SK-N-SH (cell line): ENCODE measurements around the gene UBXN1. TPM values are rescaled to one million over a fixed set of nuclear protein-coding genes. Genes with fewer than 3 reads are reported as not detected.
A peak's percentile ranks its signal among the peaks of the same experiment; 100 is the strongest.

ENCODE experiments used
- CTCF ChIA-PET: fragments of 300-600, 350-600 bp; formaldehyde crosslinking; extraction: SDS; loops from one replicate; lab custom pipeline; 2021; lab: Yijun Ruan, JAX
- POLR2A ChIA-PET: fragments of 350-600 bp; sonication (Branson Sonifier 250); formaldehyde crosslinking; extraction: SDS; loops from one replicate; lab custom pipeline; 2020; ENCODE audit warnings: antibody characterized with exemption, inconsistent platforms; lab: Yijun Ruan, JAX
- DNase-seq: peaks from one replicate; pipeline ENCODE4 v3.0.0; 2012
- H2AFZ ChIP-seq: fragments of 200-600 bp; sonication (generic); 2 replicates; pipeline ENCODE4 v1.8.1; 2016; ENCODE audit warnings: antibody characterized with exemption, mild to moderate bottlenecking, low read depth
- H3F3A ChIP-seq: fragments of 200-600 bp; sonication (generic); replicated peaks from 2 replicates; pipeline ENCODE3; 2016; ENCODE audit warnings: antibody characterized with exemption, mild to moderate bottlenecking; ENCODE audit not compliant: insufficient read depth
- H3K27ac ChIP-seq, 2 experiments: fragments of 200-500 bp in 1 of 2; fragments of 200-600 bp in 1 of 2; sonication (Bioruptor generic) in 1 of 2; sonication (generic), shearing (Covaris generic) in 1 of 2; 2 replicates each; pipeline versions ENCODE4 v1.5.1 to v1.6.1; 2014 to 2016; ENCODE audit warnings: low read depth in 2 of 2, inconsistent platforms in 1 of 2, low read length in 1 of 2, mild to moderate bottlenecking in 1 of 2, mixed read lengths in 1 of 2
- H3K27me3 ChIP-seq: fragments of 200-600 bp; sonication (generic), shearing (Covaris generic); 2 replicates; pipeline ENCODE4 v1.6.1; 2016; ENCODE audit warnings: mixed run types; ENCODE audit not compliant: insufficient read depth
- H3K36me3 ChIP-seq, 2 experiments: fragments of 200-500 bp in 1 of 2; fragments of 200-600 bp in 1 of 2; sonication (Bioruptor generic) in 1 of 2; sonication (generic) in 1 of 2; replicated peaks in 1 of 2; 2 replicates each; pipeline versions ENCODE3 to v1.5.1; 2014 to 2016; ENCODE audit warnings: low read length in 1 of 2, mild to moderate bottlenecking in 1 of 2; ENCODE audit not compliant: insufficient read depth in 2 of 2, control insufficient read depth in 1 of 2
- H3K4me1 ChIP-seq, 2 experiments: fragments of 200-500 bp in 1 of 2; fragments of 200-600 bp in 1 of 2; sonication (Bioruptor generic) in 1 of 2; sonication (generic), shearing (Covaris generic) in 1 of 2; 2 replicates each; pipeline versions ENCODE4 v1.5.1 to v1.6.1; 2014 to 2016; ENCODE audit warnings: low read depth in 1 of 2, low read length in 1 of 2, mixed run types in 1 of 2; ENCODE audit not compliant: insufficient read depth in 2 of 2, control insufficient read depth in 1 of 2
- H3K4me2 ChIP-seq: fragments of 200-600 bp; sonication (generic), shearing (Covaris generic); 2 replicates; pipeline ENCODE4 v1.6.1; 2017; ENCODE audit warnings: mixed run types
- H3K4me3 ChIP-seq, 2 experiments: fragments of 200-500 bp in 1 of 2; fragments of 200-600 bp in 1 of 2; sonication (Bioruptor generic) in 1 of 2; sonication (generic), shearing (Covaris generic) in 1 of 2; 2 replicates each; pipeline versions ENCODE4 v1.5.1 to v1.8.1; 2014 to 2016; ENCODE audit warnings: low read depth in 2 of 2, inconsistent platforms in 1 of 2, low read length in 1 of 2, mild to moderate bottlenecking in 1 of 2, mixed read lengths in 1 of 2, moderate library complexity in 1 of 2
- H3K79me2 ChIP-seq: fragments of 200-600 bp; sonication (generic); 2 replicates; pipeline ENCODE4 v1.8.1; 2017; ENCODE audit warnings: mild to moderate bottlenecking; ENCODE audit not compliant: insufficient read depth
- H3K9ac ChIP-seq: fragments of 200-600 bp; sonication (generic); 2 replicates; pipeline ENCODE4 v1.6.1; 2017; ENCODE audit warnings: mixed run types
- H3K9me2 ChIP-seq: fragments of 200-600 bp; sonication (generic); 2 replicates; pipeline ENCODE4 v1.6.1; 2017; ENCODE audit warnings: mixed run types
- H3K9me3 ChIP-seq: fragments of 200-600 bp; sonication (generic); 2 replicates; pipeline ENCODE4 v1.6.1; 2017; ENCODE audit warnings: mixed run types, mild to moderate bottlenecking, moderate library complexity
- H4K20me1 ChIP-seq: fragments of 200-600 bp; sonication (generic); 2 replicates; pipeline ENCODE4 v1.6.1; 2017; ENCODE audit warnings: mild to moderate bottlenecking, mixed run types; ENCODE audit not compliant: insufficient read depth
- ELF1 ChIP-seq: IDR thresholded peaks from 2 replicates; pipeline ENCODE4 v1.4.0; 2012
- EZH2phosphoT487 ChIP-seq: fragments of 200-600 bp; sonication (generic); IDR thresholded peaks from 2 replicates; pipeline ENCODE4 v1.6.1; 2017; ENCODE audit warnings: low read depth, mixed run types, mild to moderate bottlenecking, antibody characterized with exemption, moderate library complexity, borderline replicate concordance
- JUND ChIP-seq: IDR thresholded peaks from 2 replicates; pipeline ENCODE4 v1.4.0; 2012
- MEF2A ChIP-seq: IDR thresholded peaks from 2 replicates; pipeline ENCODE4 v1.4.0; 2012; ENCODE audit warnings: low read depth, borderline replicate concordance
- NFIC ChIP-seq: IDR thresholded peaks from 2 replicates; pipeline ENCODE4 v1.4.0; 2012; ENCODE audit warnings: borderline replicate concordance
- NRF1 ChIP-seq: IDR thresholded peaks from 2 replicates; pipeline ENCODE4 v1.6.1; 2012; ENCODE audit warnings: low read depth, mild to moderate bottlenecking, low read length
- POLR2AphosphoS5 ChIP-seq: IDR thresholded peaks from 2 replicates; pipeline ENCODE4 v1.6.1; 2012; ENCODE audit warnings: low read depth, low read length
- RXRA ChIP-seq: IDR thresholded peaks from 2 replicates; pipeline ENCODE4 v1.4.0; 2012; ENCODE audit warnings: low read depth, mild to moderate bottlenecking, borderline replicate concordance
- SIN3A ChIP-seq: IDR thresholded peaks from 2 replicates; pipeline ENCODE4 v1.6.1; 2012; ENCODE audit warnings: low read depth, mild to moderate bottlenecking, low read length, moderate library complexity, borderline replicate concordance
- TAF1 ChIP-seq: IDR thresholded peaks from 2 replicates; pipeline ENCODE4 v1.6.1; 2012; ENCODE audit warnings: low read depth, mild to moderate bottlenecking, low read length, moderate library complexity, borderline replicate concordance
- whole genome bisulfite sequencing: methylation state at CpG from one replicate; pipeline ENCODE4 v1.1.6; 2017; ENCODE audit warnings: low lambda C conversion rate; 5-methylcytosine and 5-hydroxymethylcytosine counted together
- polyA plus RNA-seq, 3 experiments: library from polyadenylated mRNA; depleted of rRNA; stranded (reverse); fragments of >200 nt; gene quantifications; 2 replicates each; pipeline ENCODE4 v1.2.3, GENCODE V29; 2012
- TF ChIP-seq, protein P1 (sequence below): IDR thresholded peaks from 2 replicates; pipeline ENCODE4; 2012
- TF ChIP-seq, protein P2 (sequence below): fragments of 200-600 bp; sonication (generic); IDR thresholded peaks from 2 replicates; pipeline ENCODE4 v1.6.1; 2017; ENCODE audit warnings: antibody characterized with exemption, mild to moderate bottlenecking, moderate library complexity
- TF ChIP-seq, protein P3 (sequence below): IDR thresholded peaks from 2 replicates; pipeline ENCODE4 v1.4.0; 2012; ENCODE audit warnings: low read depth
- TF ChIP-seq, protein P4 (sequence below): fragments of 150-350 bp; IDR thresholded peaks from 2 replicates; pipeline ENCODE4 v1.6.1; 2016; ENCODE audit warnings: mild to moderate bottlenecking, low read depth, low read length

Gene UBXN1
- polyA plus RNA-seq, 1 of the 3 experiments (the other 2 are of a cell fraction), result 256 TPM

DNA sequence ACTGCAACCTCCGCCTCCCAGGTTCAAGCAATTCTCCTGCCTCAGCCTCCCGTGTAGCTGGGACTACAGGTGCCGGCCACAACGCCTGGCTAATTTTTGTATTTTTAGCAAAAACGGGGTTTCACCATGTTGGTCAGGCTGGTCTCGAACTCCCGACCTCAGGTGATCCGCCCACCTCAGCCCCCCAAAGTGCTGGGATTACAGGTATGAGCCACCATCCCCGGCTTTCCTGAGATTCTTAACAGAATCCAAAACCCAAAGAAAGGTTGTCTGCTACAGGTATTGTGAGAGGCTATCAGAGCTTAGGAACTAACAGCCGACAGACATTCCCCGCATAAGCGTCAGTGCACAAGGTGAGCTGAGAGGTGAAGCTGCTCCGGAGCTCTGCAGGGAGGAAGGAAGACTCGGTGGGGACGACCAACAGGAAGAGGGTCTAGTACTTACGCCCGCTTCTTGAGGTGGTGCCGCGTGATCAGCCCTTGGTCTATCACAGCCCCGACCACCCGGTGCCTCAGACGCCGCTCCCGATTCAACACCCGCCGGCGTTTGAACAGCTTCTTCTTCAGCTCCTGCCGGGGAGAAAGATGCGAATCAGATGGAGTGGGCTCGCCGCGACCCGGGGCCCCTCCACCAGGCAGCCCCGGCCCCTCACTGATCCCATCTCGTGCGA, 14.3 kb downstream of the UBXN1 start:
- Histone ChIP-seq H4K20me1 (no peaks in the 10 kb centered on the region), H3K9me3 (no peaks in the 10 kb centered on the region), H3K27ac (peak overlapping the region; percentile 91 to 92), H3K4me1 (peaks cover 10 to 15% of the 10 kb centered on the region in 2 experiments; a peak in 3 of 4 replicates), H2AFZ (peak overlapping the region; percentile 66; the same call in 1 of the 2 replicates), H3K9me2 (no peaks in the 10 kb centered on the region), H3K79me2 (peaks cover 60% of the 10 kb centered on the region), H3K4me3 (peak overlapping the region; percentile 78 to 95), H3K27me3 (no peaks in the 10 kb centered on the region), H3K9ac (peak overlapping the region; percentile 92), H3K36me3 (peaks cover 20 to 44% of the 10 kb centered on the region in 2 experiments), H3K4me2 (peak overlapping the region; percentile 96), H3F3A (peaks cover 28% of the 10 kb centered on the region)
- TF ChIP-seq, protein P1, sequence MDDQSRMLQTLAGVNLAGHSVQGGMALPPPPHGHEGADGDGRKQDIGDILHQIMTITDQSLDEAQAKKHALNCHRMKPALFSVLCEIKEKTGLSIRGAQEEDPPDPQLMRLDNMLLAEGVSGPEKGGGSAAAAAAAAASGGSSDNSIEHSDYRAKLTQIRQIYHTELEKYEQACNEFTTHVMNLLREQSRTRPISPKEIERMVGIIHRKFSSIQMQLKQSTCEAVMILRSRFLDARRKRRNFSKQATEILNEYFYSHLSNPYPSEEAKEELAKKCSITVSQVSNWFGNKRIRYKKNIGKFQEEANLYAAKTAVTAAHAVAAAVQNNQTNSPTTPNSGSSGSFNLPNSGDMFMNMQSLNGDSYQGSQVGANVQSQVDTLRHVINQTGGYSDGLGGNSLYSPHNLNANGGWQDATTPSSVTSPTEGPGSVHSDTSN, result no peak
- no peak for TF ChIP-seq RXRA
- TF ChIP-seq, protein P2, sequence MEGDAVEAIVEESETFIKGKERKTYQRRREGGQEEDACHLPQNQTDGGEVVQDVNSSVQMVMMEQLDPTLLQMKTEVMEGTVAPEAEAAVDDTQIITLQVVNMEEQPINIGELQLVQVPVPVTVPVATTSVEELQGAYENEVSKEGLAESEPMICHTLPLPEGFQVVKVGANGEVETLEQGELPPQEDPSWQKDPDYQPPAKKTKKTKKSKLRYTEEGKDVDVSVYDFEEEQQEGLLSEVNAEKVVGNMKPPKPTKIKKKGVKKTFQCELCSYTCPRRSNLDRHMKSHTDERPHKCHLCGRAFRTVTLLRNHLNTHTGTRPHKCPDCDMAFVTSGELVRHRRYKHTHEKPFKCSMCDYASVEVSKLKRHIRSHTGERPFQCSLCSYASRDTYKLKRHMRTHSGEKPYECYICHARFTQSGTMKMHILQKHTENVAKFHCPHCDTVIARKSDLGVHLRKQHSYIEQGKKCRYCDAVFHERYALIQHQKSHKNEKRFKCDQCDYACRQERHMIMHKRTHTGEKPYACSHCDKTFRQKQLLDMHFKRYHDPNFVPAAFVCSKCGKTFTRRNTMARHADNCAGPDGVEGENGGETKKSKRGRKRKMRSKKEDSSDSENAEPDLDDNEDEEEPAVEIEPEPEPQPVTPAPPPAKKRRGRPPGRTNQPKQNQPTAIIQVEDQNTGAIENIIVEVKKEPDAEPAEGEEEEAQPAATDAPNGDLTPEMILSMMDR, result no peak
- TF ChIP-seq POLR2AphosphoS5, result no peak
- no peak for TF ChIP-seq JUND
- peak; percentile 73 for DNase-seq
- 1% methylated on average over 27 of the region's 36 CpGs for WGBS
- POLR2A ChIA-PET, result interaction anchor here (0.5 to 3.7 kb wide), 37 partner anchors 8 to 269 kb away, joined by 3 to 52 read pairs (median 9); partner anchors contain the start of genes B3GAT3, BSCL2, EEF1G and EML3
- CTCF ChIA-PET, result interaction anchor here (0.9 to 1.7 kb wide), 10 partner anchors 12 to 270 kb away, joined by 3 to 7 read pairs (median 4); partner anchors contain the start of genes EML3, GANAB, INTS5 and SLC3A2

DNA sequence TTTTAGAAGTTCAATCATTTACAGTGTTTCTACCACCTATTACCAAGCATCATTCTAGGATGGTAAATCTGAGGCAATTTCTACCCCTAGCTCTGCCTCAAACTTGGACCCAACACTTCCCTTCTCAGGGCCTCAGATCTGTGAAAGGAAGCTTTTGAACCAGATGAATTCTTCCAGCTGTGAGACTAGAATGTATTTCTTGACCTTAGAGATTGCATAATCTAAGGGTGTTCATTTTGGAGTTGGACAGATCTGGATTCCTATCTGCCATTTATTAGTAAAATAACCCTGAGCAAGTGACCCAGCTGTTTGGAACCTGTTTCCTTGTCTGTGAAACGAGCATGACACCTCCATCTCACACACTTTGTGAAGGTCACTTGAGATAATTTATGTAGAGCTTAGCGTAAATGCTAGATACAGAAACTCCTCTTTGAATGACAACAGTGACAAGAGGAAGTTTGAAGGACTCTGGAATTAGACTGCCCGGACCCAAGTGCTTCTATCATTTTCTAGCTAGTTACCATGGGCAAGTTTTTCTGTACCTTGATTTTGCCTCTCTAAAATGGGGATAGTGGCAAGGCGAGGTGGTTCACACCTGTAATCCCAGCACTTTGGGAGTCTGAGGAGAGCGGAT, 22.0 kb downstream of the UBXN1 start:
- H3K79me2 ChIP-seq, result peaks cover 12% of the 10 kb centered on the region
- no peak for DNase-seq
- no peaks in the 10 kb centered on the region for H3K27me3 ChIP-seq
- TF ChIP-seq RXRA (no peak), MEF2A (no peak), EZH2phosphoT487 (no peak), SIN3A (no peak), TAF1 (no peak), NFIC (no peak), ELF1 (no peak), NRF1 (no peak)
- TF ChIP-seq, protein P3, sequence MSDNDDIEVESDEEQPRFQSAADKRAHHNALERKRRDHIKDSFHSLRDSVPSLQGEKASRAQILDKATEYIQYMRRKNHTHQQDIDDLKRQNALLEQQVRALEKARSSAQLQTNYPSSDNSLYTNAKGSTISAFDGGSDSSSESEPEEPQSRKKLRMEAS, result no peak
- TF ChIP-seq, protein P2, result no peak
- TF ChIP-seq, protein P4, sequence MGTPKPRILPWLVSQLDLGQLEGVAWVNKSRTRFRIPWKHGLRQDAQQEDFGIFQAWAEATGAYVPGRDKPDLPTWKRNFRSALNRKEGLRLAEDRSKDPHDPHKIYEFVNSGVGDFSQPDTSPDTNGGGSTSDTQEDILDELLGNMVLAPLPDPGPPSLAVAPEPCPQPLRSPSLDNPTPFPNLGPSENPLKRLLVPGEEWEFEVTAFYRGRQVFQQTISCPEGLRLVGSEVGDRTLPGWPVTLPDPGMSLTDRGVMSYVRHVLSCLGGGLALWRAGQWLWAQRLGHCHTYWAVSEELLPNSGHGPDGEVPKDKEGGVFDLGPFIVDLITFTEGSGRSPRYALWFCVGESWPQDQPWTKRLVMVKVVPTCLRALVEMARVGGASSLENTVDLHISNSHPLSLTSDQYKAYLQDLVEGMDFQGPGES, result no peak
- H3K4me1 ChIP-seq, result peaks cover under 1 to 4% of the 10 kb centered on the region in 2 experiments; a peak in 2 of 4 replicates
- ChIA-PET CTCF (interaction anchor here (0.9 to 1.5 kb wide), 4 partner anchors 20 to 262 kb away, joined by 3 read pairs; no protein-coding TSS in a partner anchor), POLR2A (interaction anchor here (1.3 to 2.9 kb wide), 3 partner anchors 8 to 65 kb away, joined by 3 to 11 read pairs (median 11); partner anchors contain the start of genes C11orf98, CSKMT, LBHD1 and TUT1)
- H3K27ac ChIP-seq, result no peak overlapping the region
- H3K4me2 ChIP-seq, result no peak overlapping the region
- H4K20me1 ChIP-seq, result no peaks in the 10 kb centered on the region
- no peak overlapping the region for H3K9ac ChIP-seq
- H3K4me3 ChIP-seq, result no peak overlapping the region
- H3F3A ChIP-seq, result peaks cover 14% of the 10 kb centered on the region
- no peaks in the 10 kb centered on the region for H3K9me2 ChIP-seq
- peaks cover 0 to 14% of the 10 kb centered on the region in 2 experiments for H3K36me3 ChIP-seq
- H3K9me3 ChIP-seq, result no peaks in the 10 kb centered on the region
- no peak overlapping the region for H2AFZ ChIP-seq
- WGBS, result 86% methylated on average over 5 of the region's 5 CpGs
